ENCODE results near the gene ZNF84. TPM values are rescaled to one million over a fixed set of nuclear protein-coding genes. Genes with fewer than 3 reads are reported as not detected.

Gene ZNF84
- total RNA-seq, 1 donor from 2014 or later: 7.8 TPM

- DNase-seq (ENCODE audit: low spot score) (no peak), ATAC-seq (no peak)
These were observed 70.8 kb downstream of the ZNF84 start for GRCh38 chr12:133108150-133108549.

Other genes with a start within 250 kb of the ZNF84 start
- 22.9 TPM for gene GOLGA3, start 208.6 kb upstream of the ZNF84 start, total RNA-seq
- 14.2 TPM for gene CHFR, start 149.9 kb upstream of the ZNF84 start, total RNA-seq
- gene ZNF605, start 81.2 kb upstream of the ZNF84 start, total RNA-seq: 6.6 TPM
- 5.1 TPM for gene ZNF26, start 51.1 kb upstream of the ZNF84 start, total RNA-seq
- 5.7 TPM for gene ZNF140, start 43.4 kb downstream of the ZNF84 start, total RNA-seq
- 0.78 TPM for gene ZNF891, start 92.8 kb downstream of the ZNF84 start, total RNA-seq
- gene ZNF10, start 93.1 kb downstream of the ZNF84 start, total RNA-seq: 4.8 TPM
- 8.3 TPM for gene ZNF268, start 144.0 kb downstream of the ZNF84 start, total RNA-seq
- gene ANHX, start 198.4 kb downstream of the ZNF84 start, total RNA-seq: not detected

Data from left lobe of liver (tissue), 2 donors.